HG03442 (cell line): ENCODE measurements around the gene PTPRT.

Experiments
- ATAC-seq: cut with Tn5 transposase; IDR thresholded peaks from one replicate; pipeline ENCODE4 v1.9.1; 2021; ENCODE audit warnings: mild to moderate bottlenecking, moderate library complexity; ENCODE audit not compliant: unreplicated experiment

Gene PTPRT

DNA sequence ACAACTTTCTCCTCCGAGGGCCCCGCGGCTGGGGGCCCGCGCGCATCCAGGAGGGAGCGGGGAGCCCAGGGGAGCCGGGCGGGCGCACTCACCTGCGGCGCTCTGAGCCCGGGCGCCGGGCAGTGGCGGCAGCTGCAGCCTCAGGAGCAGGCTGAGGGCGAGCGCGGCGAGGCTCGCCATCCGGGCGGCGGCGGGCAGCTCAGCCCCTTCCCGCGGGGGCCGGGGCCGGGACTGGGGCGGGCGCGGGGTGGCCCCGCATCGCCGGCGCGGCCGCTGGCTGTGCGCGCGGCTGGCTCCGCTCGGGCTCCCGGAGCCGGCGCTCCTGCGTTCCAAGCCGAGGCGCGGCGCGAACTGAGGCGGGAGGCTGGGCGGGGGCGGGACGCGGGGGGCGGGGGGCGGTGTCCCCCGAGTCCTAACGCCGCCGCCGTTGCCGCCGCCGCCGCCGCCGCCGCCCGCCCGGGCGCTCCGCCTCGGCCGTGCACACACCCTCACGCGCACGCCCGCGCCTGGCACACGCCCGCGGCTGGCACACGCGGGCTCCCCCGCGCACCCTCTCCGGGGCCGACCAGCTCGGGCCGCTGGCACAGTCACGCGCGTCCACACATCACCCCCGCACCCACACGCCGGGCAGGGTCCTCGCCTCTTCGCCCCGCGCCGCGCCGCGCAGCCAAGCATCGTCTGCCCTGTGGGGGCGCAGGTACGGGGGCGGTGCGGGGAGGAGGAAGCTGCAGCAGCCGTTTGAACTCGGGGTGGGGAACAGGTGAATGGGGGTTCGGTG is at the start of gene PTPRT:
Gene PTPRT, minus strand, starts transcription at position 353 of the 778 bp plus-strand sequence. Its CDS starts 173 bp downstream, at position 180.
- no peak for ATAC-seq

DNA sequence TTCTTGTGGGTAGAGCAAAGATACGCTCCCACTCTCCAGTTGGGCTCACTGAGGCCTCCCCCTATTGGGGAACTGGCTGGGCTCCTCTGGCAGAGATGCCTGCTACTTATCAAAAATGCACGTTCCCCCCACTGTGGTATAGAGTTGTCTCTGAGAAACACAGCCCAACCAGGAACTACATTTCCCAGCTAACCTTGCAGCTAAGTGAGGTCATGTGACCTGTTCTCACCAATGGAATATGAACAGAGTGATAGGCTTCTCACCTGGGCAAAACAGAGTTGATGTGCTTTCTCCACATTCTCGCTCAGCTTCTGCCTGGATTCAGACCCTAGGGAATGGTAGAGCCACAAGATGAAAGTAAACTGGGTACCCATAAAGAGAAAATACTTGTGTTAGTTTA is 49.1 kb upstream of the PTPRT start:
- ATAC-seq, result no peak

DNA sequence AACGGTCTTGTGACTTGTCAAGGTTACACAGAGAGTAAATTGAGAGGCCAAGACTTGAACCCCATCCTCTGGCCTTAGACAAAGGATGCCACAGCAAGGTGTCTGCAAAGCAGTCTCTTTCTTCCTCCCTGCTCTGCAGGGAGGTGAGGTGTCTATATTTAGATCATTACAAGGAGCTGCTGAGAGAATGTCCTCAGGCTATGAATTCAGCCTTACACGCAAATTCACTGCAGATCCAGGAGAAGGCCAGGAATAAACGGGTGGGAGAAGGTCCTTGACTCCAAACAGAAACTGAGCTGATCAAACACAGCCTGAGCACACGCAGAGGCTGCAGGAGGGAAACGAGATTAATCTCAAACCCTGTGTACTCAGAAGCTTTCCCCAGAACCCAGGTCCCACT is 48.6 kb upstream of the PTPRT start:
- no peak for ATAC-seq

DNA sequence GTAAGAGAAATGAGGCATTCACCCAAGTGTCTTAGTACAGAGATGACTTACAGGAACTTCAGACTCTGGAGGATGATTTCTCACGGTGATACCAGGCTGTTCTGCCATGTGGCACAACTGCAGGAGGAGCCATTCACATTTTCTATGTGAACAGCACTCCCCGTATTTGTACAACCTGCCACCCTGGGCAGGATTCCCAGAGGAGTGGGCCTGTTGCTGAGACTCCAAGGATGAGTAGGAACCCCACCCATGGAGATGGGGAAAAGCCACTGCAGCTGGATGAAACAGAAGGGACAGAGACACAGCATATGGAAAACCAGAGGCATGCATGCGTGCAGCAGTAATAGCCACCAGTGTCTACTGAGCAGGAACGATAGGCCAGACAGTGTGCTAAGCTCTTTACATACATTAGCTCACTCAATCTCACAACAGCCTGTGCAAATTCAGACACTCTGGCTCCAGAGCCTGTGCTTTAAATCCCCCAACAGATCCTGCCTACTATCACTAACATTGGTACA is 48.0 kb upstream of the PTPRT start:
- no peak for ATAC-seq

DNA sequence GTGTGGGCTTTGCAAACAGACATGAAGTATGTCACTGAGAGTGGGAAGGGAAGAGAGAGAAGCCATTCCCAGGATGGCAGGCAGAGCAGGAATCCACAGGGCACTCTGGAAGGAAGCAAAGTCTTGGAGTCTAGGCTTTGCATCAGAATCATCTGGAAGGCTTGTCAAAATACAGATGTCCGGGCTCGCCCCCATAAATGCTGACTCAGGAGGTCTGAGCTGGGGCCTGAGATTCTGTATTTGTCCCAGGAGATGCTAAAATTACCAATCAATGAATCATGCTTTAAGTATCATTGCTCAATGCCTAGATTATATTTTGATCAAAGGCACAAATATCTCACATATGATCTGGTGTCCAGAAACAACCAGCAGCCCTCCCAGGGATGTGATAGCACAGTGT is 46.3 kb upstream of the PTPRT start:
- ATAC-seq, result no peak

DNA sequence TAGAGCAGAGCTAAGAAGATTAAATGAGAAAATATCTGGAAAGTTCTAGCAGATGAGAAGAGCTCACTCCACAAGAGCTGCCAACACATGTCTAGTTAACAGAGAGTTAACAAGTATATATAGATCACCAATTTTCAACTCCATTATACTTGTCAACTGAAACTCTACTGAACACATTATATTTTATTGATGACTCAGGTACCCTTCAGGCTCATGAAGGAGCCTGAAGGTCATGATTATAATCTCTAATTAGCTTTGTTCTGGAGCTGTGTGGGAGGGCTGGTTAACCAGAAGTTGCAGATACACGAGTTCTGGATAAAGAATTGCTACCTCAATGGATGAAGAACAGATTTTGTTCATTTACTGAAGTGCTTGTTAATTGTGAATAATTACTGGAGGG is 42.1 kb upstream of the PTPRT start:
- no peak for ATAC-seq

DNA sequence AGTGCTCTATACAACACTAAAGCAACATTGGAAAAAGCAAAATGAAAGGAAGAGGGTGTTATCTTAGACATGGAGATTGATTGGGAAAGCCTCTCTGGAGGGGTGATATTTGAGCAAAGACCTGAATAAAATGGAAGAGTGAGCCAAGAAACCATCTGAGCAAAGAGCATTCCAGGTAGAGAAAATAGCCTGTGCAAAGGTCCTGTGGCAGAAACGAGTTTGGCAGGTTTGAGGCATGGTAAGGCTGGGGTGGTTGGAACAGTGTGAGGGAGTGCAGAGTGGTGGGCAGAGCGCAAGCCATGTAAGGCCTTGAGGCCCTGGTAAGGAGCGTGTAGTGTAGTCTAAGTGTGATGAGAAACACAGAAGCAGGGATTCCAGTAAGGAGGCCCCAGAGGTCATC is 40.0 kb upstream of the PTPRT start:
- no peak for ATAC-seq

DNA sequence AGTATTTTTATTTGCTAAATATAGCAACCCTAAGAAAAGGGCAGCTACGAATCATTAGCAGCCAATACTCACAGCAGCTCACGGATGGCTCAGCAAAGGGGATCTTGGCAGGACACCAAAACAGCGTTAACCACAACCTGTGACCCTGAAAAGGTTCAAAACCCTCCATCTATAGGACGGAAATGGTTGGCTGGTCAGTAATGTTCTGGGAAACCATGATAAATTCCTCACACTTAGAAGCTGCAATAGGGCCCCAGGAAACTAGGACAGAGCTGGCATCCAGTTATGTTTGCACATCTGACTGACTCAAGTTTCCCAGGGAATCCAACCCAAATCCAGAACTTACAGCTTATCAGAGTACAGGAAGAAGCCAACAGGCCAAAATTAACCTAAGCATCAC is 30.9 kb upstream of the PTPRT start:
- ATAC-seq, result no peak

DNA sequence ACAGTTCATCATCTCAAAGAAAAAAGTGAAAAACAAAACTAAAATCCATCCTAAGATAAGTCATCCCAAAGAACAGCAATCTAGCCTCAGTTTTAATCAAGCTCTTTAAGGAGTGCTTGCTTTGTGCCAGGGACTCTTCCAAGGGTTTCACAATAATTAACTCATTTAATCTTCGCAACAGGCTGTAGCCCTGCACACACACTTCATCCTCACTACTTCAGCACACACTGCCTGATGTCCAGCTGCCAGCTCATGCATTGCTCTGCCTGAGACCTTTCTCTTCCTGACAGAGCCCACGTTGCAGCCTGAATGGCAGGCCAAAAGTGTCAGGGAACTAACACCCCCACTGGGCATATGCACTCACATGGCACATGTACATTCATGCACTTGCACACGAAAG is 21.2 kb upstream of the PTPRT start:
- no peak for ATAC-seq

DNA sequence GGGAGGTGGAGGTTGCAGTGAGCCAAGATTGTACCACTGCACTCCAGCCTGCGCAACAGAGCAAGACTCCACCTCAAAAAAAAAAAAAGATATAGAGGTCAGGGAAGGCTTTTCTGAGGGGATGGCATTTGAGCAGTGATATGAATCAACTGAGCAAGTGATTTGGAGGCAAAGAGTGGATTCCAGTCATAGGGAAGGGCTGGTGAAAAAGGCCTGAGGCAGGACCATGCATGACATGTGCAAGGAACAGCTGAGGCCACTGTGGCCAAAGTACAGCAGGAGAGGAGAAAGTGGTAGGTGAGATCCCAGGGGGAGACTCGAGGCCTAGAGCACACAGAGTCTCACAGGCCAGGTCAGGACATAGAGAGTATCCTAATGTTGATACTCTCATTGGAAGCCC is 20.1 kb upstream of the PTPRT start:
- no peak for ATAC-seq

DNA sequence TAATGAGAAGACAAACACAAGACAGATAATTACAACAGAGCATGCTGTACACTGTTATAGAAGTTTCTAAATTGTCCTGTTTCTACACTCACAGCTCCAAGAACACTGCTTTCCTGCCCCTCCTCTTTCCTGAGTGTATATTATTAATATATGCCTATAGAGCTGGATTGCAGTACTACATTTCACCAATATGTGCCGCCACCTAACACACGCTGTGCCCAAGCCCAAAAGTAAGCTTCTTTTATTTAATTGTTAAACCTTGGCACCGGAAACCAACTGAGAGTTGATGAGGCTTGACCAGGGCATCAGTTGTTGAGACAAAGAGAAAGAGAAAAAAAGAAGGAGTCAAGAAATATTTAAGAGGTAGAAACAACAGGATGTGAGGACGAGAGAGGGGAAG is 16.0 kb upstream of the PTPRT start:
- ATAC-seq, result no peak

DNA sequence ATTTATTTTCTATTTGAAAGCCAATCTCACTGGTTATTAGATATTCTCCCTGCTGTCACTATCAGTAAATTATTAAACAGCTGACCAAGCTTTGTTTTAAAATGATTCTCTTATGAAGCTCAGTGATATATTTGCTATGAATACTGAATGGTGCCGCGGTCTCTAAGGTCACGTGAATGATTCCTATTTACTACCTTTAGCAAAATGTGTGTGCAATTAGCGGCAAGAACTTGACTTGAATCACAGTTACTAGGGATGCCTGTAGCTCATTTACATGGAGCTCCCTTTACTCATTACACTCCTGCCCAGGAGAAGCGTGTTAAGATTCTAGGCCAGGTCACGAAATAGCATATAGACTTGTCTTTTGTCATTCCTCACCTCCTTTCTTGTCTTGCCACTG is 12.4 kb upstream of the PTPRT start:
- ATAC-seq, result no peak

DNA sequence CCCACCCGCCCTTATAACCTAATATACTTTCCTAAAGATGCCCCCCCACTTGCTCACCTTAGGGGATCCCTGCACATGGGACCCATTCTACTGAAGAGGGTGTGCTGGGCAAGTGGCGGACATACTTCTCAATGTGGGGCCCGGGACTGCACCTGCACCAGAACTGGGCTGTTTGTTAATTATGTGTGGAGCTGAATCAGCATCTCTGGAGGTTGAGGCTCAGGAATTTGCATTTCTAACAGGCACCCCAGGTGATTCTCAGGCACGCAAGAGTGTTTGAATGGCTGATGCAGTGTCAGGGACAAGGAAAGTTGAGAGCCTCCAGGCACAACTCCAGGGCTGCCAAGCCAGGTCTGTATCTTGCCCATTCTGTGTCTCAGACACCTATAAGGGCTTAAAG is 8.9 kb upstream of the PTPRT start:
- no peak for ATAC-seq

DNA sequence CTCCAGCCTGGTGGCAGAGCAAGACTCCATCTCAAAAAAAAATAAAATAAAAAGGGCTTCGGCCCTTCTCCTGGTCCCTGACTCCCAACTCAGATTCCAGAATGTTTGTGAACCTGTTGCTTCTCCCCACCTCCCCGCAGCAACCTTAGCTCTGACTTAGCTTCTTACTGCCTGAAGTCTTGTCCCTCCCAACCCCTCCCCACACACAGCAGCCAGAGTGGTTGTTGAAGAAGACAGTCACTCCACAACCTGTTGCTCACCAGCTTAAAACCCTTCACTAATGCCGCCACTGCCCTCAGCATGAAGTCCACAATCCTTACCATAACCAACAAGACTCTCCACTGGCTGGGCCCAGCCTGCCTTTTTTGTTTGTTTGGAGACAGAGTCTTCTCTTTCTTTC is 6.5 kb upstream of the PTPRT start:
- no peak for ATAC-seq

DNA sequence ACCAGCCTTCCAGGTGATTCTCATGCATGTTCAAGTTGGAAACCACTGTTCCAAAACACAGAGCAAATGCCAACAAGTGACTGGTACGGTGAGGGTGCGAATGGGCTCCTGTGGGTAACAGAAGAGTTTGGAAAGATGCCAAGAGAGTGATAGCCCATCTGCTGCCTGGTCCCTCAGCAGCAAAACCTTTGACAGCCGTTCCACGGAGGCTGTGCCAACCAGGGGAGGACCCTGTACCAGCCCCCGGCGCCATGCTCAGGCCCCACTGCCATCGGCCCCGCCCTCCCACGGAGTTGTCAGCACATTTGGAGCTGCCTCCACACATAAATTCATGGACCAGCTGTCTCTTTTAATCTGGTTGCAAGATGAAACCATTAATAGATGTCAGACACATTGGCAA is 4.4 kb upstream of the PTPRT start:
- ATAC-seq, result no peak

DNA sequence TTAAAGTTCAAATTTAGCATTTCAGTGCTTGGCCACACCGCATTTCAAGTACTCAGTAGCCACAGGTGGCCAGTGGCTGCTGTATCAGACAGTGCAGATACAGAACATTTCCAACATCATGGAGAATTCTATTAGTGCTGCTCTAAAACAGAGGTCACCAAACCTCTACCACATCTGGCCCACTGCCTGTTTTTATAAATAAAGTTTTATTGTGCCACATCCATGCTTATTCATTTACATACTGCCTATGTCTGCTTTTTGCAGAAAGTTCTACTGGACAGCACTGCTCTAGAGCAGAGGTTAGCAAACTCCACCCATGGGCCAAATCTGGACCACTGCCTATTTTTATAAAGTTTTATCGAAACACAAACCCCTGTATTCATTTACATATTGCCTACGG is 3.7 kb upstream of the PTPRT start:
- no peak for ATAC-seq

DNA sequence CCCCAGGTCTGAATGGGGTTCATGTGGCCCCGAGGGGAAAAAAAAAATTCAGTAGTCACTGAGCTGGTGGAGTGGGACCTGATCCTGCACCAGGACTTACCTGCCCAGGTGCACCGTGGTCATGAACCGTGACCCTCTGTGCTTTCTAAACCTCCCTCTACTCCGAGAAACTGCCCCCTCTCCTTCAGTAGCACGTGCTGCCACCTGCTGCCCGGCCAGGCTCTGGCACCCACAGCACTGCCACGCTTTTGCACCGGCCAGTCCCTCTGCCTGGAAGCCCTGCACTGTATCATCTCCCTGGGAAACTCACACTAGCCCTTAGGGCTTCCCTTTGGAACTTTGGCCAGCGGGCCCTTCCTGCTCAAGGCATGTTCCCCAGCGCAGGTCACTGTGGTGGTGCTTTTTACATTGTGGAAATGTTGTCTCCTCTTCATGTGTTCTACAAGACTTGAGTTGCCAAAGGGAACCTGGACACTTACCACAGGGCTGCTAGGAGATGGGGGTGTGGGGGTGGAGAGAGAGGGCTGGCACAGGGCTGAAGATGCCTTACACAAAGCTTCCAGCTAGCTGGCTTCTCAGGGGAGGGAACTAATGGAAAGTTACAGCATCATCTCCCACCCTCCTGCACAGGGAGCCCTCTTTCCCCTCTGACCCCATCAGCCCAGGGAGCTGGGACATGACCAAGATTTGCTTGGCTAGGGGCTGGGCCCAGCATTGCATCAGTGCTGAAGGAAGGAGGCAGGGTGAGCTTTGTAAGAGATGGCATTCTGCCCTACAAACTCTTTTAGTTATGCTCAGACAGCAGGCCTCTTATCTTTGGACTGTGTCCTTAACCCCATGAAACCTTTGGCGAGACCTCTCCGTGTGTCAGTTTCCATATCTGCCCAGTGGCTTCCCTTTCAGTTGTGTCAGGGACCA is 2.5 kb upstream of the PTPRT start:
- no peak for ATAC-seq

DNA sequence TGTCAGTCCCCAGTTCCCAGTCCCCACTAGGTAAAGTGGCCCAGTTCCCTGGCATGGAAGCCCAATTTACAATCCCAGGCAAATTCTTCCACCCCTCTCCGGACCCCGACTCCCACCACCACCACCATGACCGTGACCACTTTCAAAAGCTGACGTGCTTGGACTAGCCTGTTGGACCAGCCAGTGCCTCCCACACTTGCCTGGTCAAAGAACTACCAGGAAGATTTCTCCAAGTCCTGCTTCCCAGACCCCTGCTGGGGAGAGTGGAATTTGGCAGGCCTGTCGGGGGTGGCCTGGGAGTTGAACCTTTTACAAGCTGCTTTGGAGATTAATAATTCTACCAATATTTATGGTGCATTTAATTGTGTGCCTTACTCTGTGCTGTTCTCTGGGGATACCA is 1.4 kb upstream of the PTPRT start:
- ATAC-seq, result no peak

DNA sequence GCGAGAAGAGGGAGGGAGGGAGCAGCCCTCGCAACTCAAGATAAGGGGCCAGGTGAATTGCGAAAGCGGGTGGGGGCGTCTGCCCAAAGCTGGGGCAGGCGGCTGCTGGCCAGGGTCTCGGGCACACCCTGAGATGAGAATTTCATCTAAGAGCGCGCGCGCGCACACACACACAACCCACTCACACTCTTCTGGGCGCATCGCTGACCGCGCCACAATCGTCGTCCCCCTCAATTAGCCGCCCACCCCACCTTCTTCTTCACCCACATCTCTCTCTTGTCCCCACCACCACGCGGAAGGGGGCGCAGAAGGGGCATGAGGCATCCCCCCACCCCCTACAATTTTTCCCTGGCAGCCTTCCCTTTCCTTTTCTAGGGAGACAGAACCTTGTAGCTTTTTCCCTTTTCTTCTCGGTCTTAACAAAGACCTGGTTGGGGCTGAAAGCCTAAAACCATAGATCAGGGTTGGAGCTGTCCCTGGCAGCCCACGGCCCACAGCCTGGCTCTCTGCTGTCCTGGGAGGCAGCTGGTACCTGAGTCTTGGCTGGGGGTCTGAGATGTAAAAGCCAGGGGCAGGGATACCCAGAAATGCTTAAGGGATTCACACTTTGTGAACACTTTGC is 737 bp upstream of the PTPRT start:
- no peak for ATAC-seq

DNA sequence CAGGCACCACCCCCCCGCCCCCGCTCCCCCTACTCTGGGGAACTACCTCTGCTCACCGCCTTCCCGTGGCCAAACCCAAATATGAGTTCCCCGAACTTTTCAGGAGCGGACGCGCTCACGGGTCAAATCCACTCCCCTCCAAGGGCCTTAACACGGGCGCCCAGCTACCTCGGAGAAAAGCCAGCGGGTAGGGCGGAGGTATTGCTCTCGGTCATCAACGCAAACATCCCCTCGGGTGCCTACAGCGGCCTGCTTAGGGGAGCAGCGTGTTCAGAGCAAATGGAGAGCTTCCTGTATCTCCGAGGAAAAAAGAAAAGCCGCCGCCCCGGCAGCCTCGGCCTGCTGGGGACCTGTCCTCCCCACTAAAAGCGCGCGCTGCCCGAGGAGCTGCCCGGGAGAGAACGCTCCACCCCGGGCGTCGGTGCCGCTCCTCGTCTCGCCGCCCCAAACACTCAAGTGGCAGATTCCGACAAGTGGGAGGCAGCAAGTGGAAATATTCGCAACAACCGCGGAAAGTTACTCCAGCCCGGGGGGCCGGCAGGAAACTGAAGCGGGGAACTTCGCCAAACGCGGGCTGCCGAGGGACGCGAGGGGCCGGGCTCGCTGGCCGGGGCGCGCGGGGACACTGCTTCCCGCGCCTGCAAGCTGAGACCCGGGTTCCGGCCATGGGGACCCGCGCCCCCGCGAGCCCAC is 699 bp downstream of the PTPRT start:
- ATAC-seq, result no peak

DNA sequence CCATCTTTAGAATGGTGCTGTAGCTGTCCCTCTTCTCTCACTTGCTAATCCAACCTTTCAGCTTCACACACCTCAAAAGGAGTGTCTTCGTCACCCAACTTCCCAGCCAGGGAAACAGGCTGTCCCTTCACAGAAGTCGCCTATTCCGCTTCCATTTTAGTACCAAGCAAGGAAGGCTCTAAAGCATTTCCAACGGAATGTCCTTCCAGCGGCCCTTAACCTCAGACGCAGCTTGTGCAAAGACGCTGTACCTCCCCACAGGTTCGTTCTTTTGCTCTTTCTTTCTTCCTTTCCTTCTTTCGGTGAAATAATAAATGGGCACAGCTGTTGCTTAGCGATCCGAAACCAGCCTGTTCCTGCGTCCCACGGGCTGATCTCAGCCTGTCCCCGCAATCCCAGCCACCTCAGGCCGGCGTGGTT is 1.5 kb downstream of the PTPRT start:
- no peak for ATAC-seq
